Vagina (tissue), 2 donors: ENCODE results near the gene NTM. TPM values are rescaled to one million over a fixed set of nuclear protein-coding genes. Genes with fewer than 3 reads are reported as not detected.

ENCODE experiments used
- DNase-seq, 2 donors: peaks; one replicate each; pipeline ENCODE4 v3.0.0-alpha.2; 2017; ENCODE audit errors: extremely low spot score in 2 of 2
- H3K27ac ChIP-seq: fragments of 200-600 bp; sonication (generic); one replicate; pipeline ENCODE4 v1.5.1; 2019
- H3K27me3 ChIP-seq: fragments of 200-600 bp; sonication (generic); one replicate; pipeline ENCODE4 v1.5.1; 2019
- H3K36me3 ChIP-seq, 2 donors: fragments of 200-600 bp; sonication (generic); one replicate each; pipeline ENCODE4 v1.5.1; 2017 to 2019
- H3K4me1 ChIP-seq: fragments of 200-600 bp; sonication (generic); one replicate; pipeline ENCODE4 v1.5.1; 2019
- H3K4me3 ChIP-seq, 2 donors: fragments of 200-600 bp; sonication (generic); 1 replicate in 1 of 2; 2 replicates in 1 of 2; pipeline ENCODE4 v1.5.1; 2016 to 2019
- H3K9me3 ChIP-seq: fragments of 200-600 bp; sonication (generic); one replicate; pipeline ENCODE4 v1.5.1; 2019
- POLR2A ChIP-seq, 2 donors: fragments of 450-650 bp; IDR thresholded peaks; one replicate each; pipeline ENCODE4 v1.6.1; 2017; ENCODE audit warnings: antibody characterized with exemption in 2 of 2, mild to moderate bottlenecking in 2 of 2, moderate library complexity in 2 of 2
- POLR2AphosphoS5 ChIP-seq, 2 donors: sonication (generic); formaldehyde crosslinking; IDR thresholded peaks; one replicate each; pipeline ENCODE4 v1.9.0; 2017; ENCODE audit warnings: antibody characterized with exemption in 2 of 2, mild to moderate bottlenecking in 2 of 2, low read depth in 1 of 2; ENCODE audit not compliant: insufficient read depth in 1 of 2
- intact Hi-C: fragments of 100-400 bp; cut with DNase I; formaldehyde crosslinking; loops from one replicate; pipeline ENCODE4 v1.15.1; 2023
- total RNA-seq: library from RNA; depleted of rRNA; stranded (reverse); fragments of >200 nt; gene quantifications from one replicate; pipeline ENCODE4 v1.2.3, GENCODE V29; 2016
- TF ChIP-seq, protein P1 (sequence below), 3 experiments: fragments of 450-650 bp in 2 of 3; fragments of 200-600 bp in 1 of 3; sonication (generic) in 1 of 3; IDR thresholded peaks; one replicate each; pipeline ENCODE4 v1.5.1; 2017 to 2019; ENCODE audit warnings: antibody characterized with exemption in 3 of 3, mild to moderate bottlenecking in 2 of 3, moderate library complexity in 2 of 3

NTM gene
- total RNA-seq, 1 donor from 2014 or later, result 4.2 TPM

DNA sequence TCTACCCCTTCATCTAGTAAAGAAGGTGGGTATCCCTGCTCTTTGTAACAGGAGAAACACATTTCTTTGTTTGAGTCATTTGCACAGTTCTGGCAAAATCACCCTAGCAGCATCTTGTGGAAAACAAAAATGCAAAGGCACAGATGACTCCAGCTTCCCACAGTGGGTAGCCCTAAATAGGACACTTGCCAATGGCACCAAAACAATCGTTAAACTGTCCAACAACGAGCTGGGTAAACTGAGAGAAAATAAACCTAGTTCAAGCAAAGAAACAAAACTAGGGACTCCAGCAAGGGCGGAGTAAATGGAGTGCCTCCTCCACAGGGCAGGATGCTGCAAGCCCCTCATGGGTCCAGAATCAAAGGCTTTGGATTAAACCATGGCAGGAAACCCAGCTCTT is 239.5 kb downstream of the NTM start:
- Histone ChIP-seq H3K4me3 (no peak overlapping the region), H3K36me3 (no peaks in the 10 kb centered on the region), H3K4me1 (no peaks in the 10 kb centered on the region), H3K27me3 (no peaks in the 10 kb centered on the region), H3K27ac (no peak overlapping the region), H3K9me3 (no peaks in the 10 kb centered on the region)
- no peak for TF ChIP-seq POLR2A (IDR thresholded peaks at IDR 0.05)
- no peak for TF ChIP-seq POLR2AphosphoS5 (IDR thresholded peaks at IDR 0.05; ENCODE audit: insufficient read depth in 1 of 2, low read depth in 1 of 2)
- TF ChIP-seq, protein P1, sequence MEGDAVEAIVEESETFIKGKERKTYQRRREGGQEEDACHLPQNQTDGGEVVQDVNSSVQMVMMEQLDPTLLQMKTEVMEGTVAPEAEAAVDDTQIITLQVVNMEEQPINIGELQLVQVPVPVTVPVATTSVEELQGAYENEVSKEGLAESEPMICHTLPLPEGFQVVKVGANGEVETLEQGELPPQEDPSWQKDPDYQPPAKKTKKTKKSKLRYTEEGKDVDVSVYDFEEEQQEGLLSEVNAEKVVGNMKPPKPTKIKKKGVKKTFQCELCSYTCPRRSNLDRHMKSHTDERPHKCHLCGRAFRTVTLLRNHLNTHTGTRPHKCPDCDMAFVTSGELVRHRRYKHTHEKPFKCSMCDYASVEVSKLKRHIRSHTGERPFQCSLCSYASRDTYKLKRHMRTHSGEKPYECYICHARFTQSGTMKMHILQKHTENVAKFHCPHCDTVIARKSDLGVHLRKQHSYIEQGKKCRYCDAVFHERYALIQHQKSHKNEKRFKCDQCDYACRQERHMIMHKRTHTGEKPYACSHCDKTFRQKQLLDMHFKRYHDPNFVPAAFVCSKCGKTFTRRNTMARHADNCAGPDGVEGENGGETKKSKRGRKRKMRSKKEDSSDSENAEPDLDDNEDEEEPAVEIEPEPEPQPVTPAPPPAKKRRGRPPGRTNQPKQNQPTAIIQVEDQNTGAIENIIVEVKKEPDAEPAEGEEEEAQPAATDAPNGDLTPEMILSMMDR (IDR thresholded peaks at IDR 0.05), result no peak
- intact Hi-C loops, result no loop called here
- DNase-seq, result no peak

DNA sequence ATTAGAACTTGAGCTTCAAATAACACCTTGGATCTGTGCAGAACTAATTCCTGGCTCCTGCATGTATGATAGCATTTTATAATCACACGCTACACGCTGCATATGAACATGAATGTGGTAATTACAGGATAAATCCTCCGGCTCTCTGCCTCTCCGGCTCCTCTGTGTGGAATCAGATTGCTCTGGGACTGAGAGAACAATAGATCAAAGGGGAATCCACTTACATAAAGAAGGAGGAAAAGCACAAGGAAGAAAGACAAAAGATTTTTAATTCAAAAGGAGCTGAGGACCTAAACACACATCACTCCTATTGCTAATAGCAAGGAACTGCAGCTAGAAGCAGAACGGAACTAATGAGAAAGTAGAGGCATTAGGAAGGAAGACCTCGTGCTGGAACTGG is 240.9 kb downstream of the NTM start:
- intact Hi-C loops, result no loop called here
- TF ChIP-seq, protein P1 (IDR thresholded peaks at IDR 0.05), result no peak
- TF ChIP-seq POLR2A (IDR thresholded peaks at IDR 0.05) (no peak), POLR2AphosphoS5 (IDR thresholded peaks at IDR 0.05; ENCODE audit: insufficient read depth in 1 of 2, low read depth in 1 of 2) (no peak)
- Histone ChIP-seq H3K27me3 (no peaks in the 10 kb centered on the region), H3K36me3 (no peaks in the 10 kb centered on the region), H3K4me1 (no peaks in the 10 kb centered on the region), H3K27ac (no peak overlapping the region), H3K4me3 (no peak overlapping the region), H3K9me3 (no peaks in the 10 kb centered on the region)
- no peak for DNase-seq

DNA sequence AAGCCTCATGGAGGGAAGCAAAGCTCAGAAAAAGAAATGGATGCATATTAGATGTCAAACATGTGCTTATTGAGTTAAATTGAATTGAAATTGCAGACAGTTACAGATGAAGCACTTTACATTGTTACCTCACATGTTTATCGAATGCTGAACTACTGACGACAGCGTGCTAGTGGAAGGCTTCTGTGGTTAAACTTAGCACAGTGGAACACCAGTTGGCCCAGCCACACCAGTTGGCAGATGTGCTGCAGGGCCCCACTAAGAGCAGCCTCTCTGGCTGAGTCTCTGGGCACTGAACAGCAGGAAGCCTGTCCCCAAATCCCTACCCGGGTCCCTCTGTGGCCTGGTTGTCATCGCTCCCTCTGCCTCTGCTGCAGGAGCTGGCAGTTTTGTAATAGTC is 242.1 kb downstream of the NTM start:
- no peak overlapping the region for H3K27ac ChIP-seq
- intact Hi-C loops, result no loop called here
- H3K36me3 ChIP-seq, result no peaks in the 10 kb centered on the region
- no peaks in the 10 kb centered on the region for H3K27me3 ChIP-seq
- H3K9me3 ChIP-seq, result no peaks in the 10 kb centered on the region
- DNase-seq, result no peak
- TF ChIP-seq, protein P1 (IDR thresholded peaks at IDR 0.05), result no peak
- TF ChIP-seq POLR2AphosphoS5 (IDR thresholded peaks at IDR 0.05; ENCODE audit: insufficient read depth in 1 of 2, low read depth in 1 of 2), result no peak
- TF ChIP-seq POLR2A (IDR thresholded peaks at IDR 0.05), result no peak
- no peaks in the 10 kb centered on the region for H3K4me1 ChIP-seq
- H3K4me3 ChIP-seq, result no peak overlapping the region

DNA sequence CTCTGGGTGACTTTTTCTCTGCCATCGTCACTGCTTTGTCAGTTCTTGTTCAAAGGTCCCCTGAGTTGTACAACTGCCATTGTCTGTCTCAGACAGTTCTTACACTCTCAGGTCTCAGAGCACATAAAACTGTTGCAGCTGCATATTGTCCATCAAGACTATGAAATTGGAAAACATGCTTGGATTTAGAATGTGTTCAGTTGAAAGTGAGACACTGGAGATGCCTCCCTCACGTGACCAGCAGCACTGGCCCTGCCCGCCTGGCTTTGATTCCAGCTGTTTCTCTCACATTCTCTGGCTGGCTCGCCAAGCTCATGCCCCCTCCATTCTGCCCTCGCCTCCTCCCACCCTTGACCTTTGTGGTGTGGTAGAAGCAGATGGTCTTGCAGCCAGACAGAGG is 244.2 kb downstream of the NTM start:
- Histone ChIP-seq H3K4me1 (no peaks in the 10 kb centered on the region), H3K27me3 (no peaks in the 10 kb centered on the region), H3K9me3 (no peaks in the 10 kb centered on the region), H3K4me3 (no peak overlapping the region), H3K36me3 (no peaks in the 10 kb centered on the region), H3K27ac (no peak overlapping the region)
- TF ChIP-seq, protein P1 (IDR thresholded peaks at IDR 0.05), result no peak
- TF ChIP-seq POLR2A (IDR thresholded peaks at IDR 0.05) (no peak), POLR2AphosphoS5 (IDR thresholded peaks at IDR 0.05; ENCODE audit: insufficient read depth in 1 of 2, low read depth in 1 of 2) (no peak)
- intact Hi-C loops, result no loop called here
- DNase-seq, result no peak

DNA sequence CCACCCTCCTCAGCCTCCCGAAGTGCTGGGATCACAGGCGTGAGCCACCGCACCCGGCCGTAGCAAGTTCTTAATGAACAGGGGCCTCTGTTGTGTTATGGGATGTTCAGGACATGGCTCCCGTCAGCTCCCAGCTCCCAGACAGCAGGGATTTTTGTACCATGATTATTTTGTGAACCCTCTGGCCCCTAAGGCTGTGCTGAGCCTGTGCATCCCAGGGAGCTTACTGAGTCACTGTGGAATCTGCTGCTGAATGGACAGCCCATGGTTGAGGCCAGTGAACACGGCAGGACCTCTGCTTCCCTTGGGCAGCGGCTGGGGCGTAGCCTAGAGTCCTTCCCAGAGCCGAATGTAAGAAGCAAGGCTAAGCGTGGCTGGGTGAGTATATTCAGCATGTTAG is 245.2 kb downstream of the NTM start:
- no peak overlapping the region for H3K4me3 ChIP-seq
- no peak overlapping the region for H3K27ac ChIP-seq
- intact Hi-C loops, result no loop called here
- no peaks in the 10 kb centered on the region for H3K9me3 ChIP-seq
- H3K36me3 ChIP-seq, result no peaks in the 10 kb centered on the region
- H3K4me1 ChIP-seq, result no peaks in the 10 kb centered on the region
- no peak for DNase-seq
- TF ChIP-seq, protein P1 (IDR thresholded peaks at IDR 0.05), result no peak
- TF ChIP-seq POLR2A (IDR thresholded peaks at IDR 0.05) (no peak), POLR2AphosphoS5 (IDR thresholded peaks at IDR 0.05; ENCODE audit: insufficient read depth in 1 of 2, low read depth in 1 of 2) (no peak)
- no peaks in the 10 kb centered on the region for H3K27me3 ChIP-seq
